IPS-NIHi7 (cell line): ENCODE results near the gene CHIC2.
"Not testable (repeated sequence)": the region's sequence is repeated elsewhere in the genome, so short reads cannot be mapped to it uniquely, and the experiment has no call there.

Experiments
- DNase-seq: peaks from one replicate; pipeline ENCODE4 v3.0.0; 2012; ENCODE audit warnings: mixed read lengths; ENCODE audit errors: extremely low spot score

The CHIC2 gene

GRCh38 chr4:54061873-54062272 lies 2.5 kb downstream of the CHIC2 start:
- DNase-seq: no peak

DNA sequence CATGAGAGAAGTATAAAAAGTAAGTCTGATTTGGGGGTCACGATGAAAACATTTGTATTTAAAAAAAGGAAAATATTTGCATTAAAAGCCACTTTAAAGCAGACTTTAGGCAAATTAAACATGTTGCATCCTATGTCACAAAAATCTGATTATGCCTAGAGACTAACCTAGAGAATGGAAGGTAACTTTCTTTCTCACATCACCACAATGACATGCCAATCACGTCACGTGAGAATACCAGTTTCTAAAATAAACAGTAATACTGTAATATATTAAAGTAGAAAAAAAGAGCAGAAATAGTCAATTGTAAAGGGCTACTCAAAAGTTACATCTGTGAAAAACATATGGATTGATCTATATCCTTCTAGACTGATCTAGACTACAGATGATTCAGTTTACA lies 3.3 kb downstream of the CHIC2 start:
- no peak for DNase-seq

- DNase-seq: no peak
Observed at GRCh38 chr4:54060116-54060515, 4.3 kb downstream of the CHIC2 start.

GRCh38 chr4:54058171-54058570 lies 6.2 kb downstream of the CHIC2 start:
- DNase-seq: no peak

- no peak for DNase-seq
Observed at GRCh38 chr4:54056360-54056759, 8.0 kb downstream of the CHIC2 start.

DNA sequence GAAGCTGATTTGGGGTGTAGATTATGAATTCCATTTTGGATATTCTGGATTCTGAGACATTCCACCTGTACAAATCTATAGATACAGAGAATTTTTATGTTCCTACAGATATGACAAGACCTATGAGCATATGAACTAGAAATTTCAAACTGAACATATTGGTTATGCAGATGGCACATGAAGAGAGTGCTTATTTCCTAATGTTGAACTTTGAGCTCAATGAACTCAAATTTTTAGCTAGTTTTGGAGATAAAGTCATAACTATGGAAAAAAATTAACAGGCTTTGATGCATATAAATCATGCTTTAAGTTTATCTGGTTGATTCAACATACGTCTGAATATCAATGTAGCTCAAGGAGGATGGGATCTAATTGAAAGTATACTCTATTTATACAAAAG lies 8.9 kb downstream of the CHIC2 start:
- DNase-seq: no peak

DNA sequence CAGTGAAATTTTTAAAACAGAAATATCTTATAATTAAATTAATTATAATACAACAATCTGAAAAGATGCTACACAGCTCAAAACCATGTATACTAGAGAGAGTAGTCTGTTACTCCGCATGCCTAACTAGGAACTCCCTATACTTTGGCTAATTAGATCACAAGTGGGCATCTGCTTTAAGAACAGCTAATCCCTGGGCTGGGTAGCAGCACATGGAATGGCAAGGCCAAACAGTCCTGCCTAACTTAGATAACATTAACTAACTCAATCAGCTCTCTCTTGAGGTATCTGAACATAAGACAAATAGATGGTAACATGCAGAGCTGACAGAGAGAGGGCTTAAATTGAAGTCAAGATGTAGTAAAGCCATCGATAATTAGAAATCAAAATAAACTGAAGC lies 9.9 kb downstream of the CHIC2 start:
- no peak for DNase-seq

- DNase-seq: not testable (repeated sequence)
Observed at GRCh38 chr4:54053322-54053721, 11.1 kb downstream of the CHIC2 start.

GRCh38 chr4:54050214-54050904 lies 14.0 kb downstream of the CHIC2 start:
- no peak for DNase-seq

DNA sequence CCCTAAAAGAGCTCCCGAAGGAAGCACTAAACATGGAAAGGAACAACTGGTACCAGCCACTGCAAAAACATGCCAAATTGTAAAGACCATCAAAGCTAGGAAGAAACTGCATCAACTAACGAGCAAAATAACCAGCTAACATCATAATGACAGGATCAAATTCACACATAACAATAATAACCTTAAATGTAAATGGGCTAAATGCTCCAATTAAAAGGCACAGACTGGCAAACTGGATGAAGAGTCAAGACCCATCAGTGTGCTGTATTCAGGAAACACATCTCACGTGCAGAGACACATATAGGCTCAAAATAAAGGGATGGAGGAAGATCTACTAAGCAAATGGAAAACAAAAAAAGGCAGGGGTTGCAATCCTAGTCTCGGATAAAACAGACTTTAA lies 20.8 kb downstream of the CHIC2 start:
- DNase-seq: not testable (repeated sequence)

GRCh38 chr4:54041933-54042332 lies 22.5 kb downstream of the CHIC2 start:
- no peak for DNase-seq

- no peak for DNase-seq
Observed at GRCh38 chr4:54041100-54041499, 23.3 kb downstream of the CHIC2 start.

- no peak for DNase-seq
Observed at GRCh38 chr4:54038056-54038455, 26.3 kb downstream of the CHIC2 start.

- DNase-seq: no peak
Observed at GRCh38 chr4:54036184-54036583, 28.2 kb downstream of the CHIC2 start.

DNA sequence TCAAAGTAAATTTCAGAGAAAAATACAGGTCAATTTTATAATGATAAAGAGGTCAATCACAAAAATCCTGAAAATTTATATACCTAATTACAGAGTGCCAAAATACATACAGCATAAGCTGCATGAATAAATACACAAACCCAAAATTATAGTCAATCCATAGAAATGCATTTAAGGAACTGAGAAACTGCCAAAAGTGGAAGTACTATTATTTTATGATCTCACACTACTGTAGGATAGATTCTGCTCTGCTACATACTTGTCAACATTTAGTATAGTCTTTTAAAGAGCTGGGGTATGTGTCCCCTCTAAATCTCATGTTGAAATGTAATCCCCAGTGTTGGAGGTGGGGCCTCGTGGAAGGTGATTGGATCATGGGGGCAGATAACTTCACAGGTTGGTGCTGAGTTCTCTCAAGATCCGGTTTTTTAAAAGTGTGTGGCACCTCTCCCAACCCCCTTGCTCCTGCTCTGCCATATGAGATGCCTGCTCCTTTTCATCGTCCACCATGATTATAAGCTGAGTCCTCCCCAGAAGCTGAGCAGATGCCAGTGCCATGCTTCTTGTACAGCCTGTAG lies 31.8 kb downstream of the CHIC2 start:
- no peak for DNase-seq

DNA sequence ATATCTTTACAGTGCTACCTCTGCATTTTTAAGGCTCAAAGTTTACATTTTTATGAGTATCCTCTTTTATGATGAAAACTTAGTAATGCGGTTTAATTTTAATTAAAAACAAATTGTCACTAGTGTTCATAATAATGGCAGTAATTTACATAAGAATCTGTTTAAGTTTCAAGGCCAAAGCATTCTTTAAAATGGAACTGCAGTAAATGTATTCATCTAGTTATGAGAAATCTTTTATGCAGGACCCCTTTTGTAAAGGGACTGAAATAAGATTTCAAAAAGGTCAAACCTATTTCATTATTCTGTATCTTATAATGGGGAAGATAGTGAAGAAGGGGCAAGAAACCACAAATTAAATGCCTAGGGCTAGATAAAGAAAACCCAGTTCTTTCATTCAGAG lies 37.1 kb downstream of the CHIC2 start:
- DNase-seq: no peak

DNA sequence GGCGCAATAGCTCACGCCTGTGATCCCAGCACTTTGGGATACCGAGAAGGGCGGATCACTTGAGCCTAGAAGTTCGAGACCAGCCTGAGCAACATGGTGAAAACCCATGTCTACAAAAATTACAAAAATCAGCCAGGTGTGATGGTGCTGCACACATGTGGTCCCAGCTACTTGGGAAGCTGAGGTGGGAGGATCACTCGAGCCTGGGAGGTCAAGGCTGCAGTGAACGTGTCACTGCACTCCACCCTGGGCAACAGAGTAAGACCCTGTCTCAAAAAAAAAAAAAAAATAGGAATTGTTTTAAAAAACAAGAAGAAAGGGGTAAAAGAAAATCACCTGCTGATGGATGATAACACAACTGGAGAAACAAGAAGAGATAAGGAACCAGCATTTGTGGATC lies 38.8 kb downstream of the CHIC2 start:
- DNase-seq: no peak

GRCh38 chr4:54023019-54023418 lies 41.4 kb downstream of the CHIC2 start:
- not testable (repeated sequence) for DNase-seq

DNA sequence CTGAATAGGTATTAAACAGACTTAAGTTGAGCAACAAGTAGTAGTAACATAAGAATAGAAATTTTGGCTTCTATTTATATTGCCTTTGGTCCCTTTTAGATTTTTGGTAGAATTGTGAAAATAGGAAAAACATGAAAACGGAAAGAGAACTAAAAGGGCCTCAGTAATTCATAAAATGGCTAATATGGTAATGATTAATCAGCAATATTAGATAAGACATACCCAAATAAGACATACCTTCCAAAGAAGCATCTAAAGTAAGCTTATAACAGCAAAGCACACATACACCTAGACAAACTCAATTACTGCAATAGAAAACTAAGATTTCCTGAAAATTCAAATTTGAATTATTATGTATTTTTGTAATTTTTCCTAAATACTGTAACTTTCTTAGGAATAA lies 46.4 kb downstream of the CHIC2 start:
- no peak for DNase-seq

- DNase-seq: no peak
Observed at GRCh38 chr4:54017308-54017707, 47.1 kb downstream of the CHIC2 start.

- DNase-seq: no peak
Observed at GRCh38 chr4:54016504-54016903, 47.9 kb downstream of the CHIC2 start.

- DNase-seq: peak; percentile 37
Observed at GRCh38 chr4:54015423-54016030, 48.9 kb downstream of the CHIC2 start.

DNA sequence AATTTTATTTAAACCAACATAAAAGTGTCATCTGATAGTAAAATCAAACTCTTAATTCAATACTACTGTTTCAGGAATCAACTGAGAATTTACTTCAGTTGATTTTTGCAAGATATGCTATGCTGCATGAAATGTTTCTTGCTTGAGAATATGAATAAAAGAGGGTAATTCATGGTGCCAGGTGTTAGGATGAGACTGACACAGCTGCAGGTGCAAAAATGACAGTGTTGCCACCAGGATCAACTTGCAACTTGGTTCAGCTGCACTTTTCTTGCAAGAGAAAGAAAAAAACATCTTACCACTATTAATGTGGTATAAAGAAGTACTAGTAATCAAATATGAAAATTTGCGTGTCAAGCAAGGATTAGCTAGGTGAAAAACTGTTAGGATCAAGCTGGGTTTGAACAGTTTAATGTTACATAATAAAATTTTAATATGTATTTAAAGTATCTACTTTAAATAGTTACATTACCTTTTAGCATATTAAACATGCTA lies 49.7 kb downstream of the CHIC2 start:
- DNase-seq: no peak
